HG02678 (cell line): ENCODE measurements around the gene MCHR1.
"Not testable (repeated sequence)": the region's sequence is repeated elsewhere in the genome, so short reads cannot be mapped to it uniquely, and the experiment has no call there.

Experiments
- ATAC-seq: cut with Tn5 transposase; IDR thresholded peaks from one replicate; pipeline ENCODE4 v1.9.1; 2021; ENCODE audit warnings: mild to moderate bottlenecking, moderate library complexity; ENCODE audit not compliant: unreplicated experiment

The MCHR1 gene

GRCh38 chr22:40654522-40655167, 24.6 kb upstream of the MCHR1 start:
- no peak for ATAC-seq

- ATAC-seq: not testable (repeated sequence)
Measured at GRCh38 chr22:40655941-40656340, 23.3 kb upstream of the MCHR1 start.

- ATAC-seq: not testable (repeated sequence)
Measured at GRCh38 chr22:40656651-40657050, 22.6 kb upstream of the MCHR1 start.

- no peak for ATAC-seq
Measured at GRCh38 chr22:40659166-40659565, 20.1 kb upstream of the MCHR1 start.

- ATAC-seq: no peak
Measured at GRCh38 chr22:40660730-40661129, 18.6 kb upstream of the MCHR1 start.

GRCh38 chr22:40661671-40662070, 17.6 kb upstream of the MCHR1 start:
- no peak for ATAC-seq

- ATAC-seq: no peak
Measured at GRCh38 chr22:40665312-40665711, 14.0 kb upstream of the MCHR1 start.

GRCh38 chr22:40666151-40666848, 13.0 kb upstream of the MCHR1 start:
- ATAC-seq: no peak

- ATAC-seq: no peak
Measured at GRCh38 chr22:40668611-40669411, 10.5 kb upstream of the MCHR1 start.

GRCh38 chr22:40670058-40670457, 9.2 kb upstream of the MCHR1 start:
- ATAC-seq: no peak

GRCh38 chr22:40671369-40671768, 7.9 kb upstream of the MCHR1 start:
- ATAC-seq: no peak

GRCh38 chr22:40671796-40672360, 7.4 kb upstream of the MCHR1 start:
- no peak for ATAC-seq

- no peak for ATAC-seq
Measured at GRCh38 chr22:40673017-40673416, 6.3 kb upstream of the MCHR1 start.

GRCh38 chr22:40674274-40674673, 5.0 kb upstream of the MCHR1 start:
- no peak for ATAC-seq

- not testable (repeated sequence) for ATAC-seq
Measured at GRCh38 chr22:40676166-40676565, 3.1 kb upstream of the MCHR1 start.

- ATAC-seq: no peak
Measured at GRCh38 chr22:40676644-40677043, 2.6 kb upstream of the MCHR1 start.

GRCh38 chr22:40678493-40679248, 613 bp upstream of the MCHR1 start:
- no peak for ATAC-seq

GRCh38 chr22:40679964-40680818, 907 bp downstream of the MCHR1 start:
- no peak for ATAC-seq

- no peak for ATAC-seq
Measured at GRCh38 chr22:40680819-40681183, 1.5 kb downstream of the MCHR1 start.

GRCh38 chr22:40681451-40681850, 2.2 kb downstream of the MCHR1 start:
- ATAC-seq: no peak
